Measurements from ENCODE around the gene ARID1B. TPM values are rescaled to one million over a fixed set of nuclear protein-coding genes. Genes with fewer than 3 reads are reported as not detected.

ARID1B gene
- total and polyA plus RNA-seq, 2 donors (not counting 1 experiment from before 2014, with no cell fraction given): 47.2 to 280 TPM

- Histone ChIP-seq H3K9me3 (ENCODE audit: control extremely low read depth in 1 of 3, control insufficient read depth in 2 of 3, insufficient read depth in 1 of 3, low read length in 2 of 3) (no peaks in the 10 kb centered on the region), H3K4me2 (replicated peaks; ENCODE audit: low read depth, low read length, poor library complexity, severe bottlenecking) (no peak overlapping the region), H3K4me1 (ENCODE audit: control insufficient read depth in 2 of 2, insufficient read depth in 2 of 2, low read length in 2 of 2) (peaks cover 3 to 5% of the 10 kb centered on the region in 2 donors), H3K79me2 (ENCODE audit: control insufficient read depth, insufficient read depth, low read length) (peaks cover 57% of the 10 kb centered on the region), H4K20me1 (ENCODE audit: control insufficient read depth, insufficient read depth, low read length, poor library complexity, severe bottlenecking) (peaks cover 34% of the 10 kb centered on the region), H3K27me3 (replicated peaks in 1 of 4; ENCODE audit: control extremely low read depth in 1 of 4, control insufficient read depth in 3 of 4, insufficient read depth in 4 of 4, low read length in 3 of 4) (no peaks in the 10 kb centered on the region), H2AFZ (ENCODE audit: insufficient read depth, low read depth, low read length, poor library complexity, severe bottlenecking) (no peak overlapping the region), H3K36me3 (replicated peaks in 1 of 2; ENCODE audit: control extremely low read depth in 1 of 2, control insufficient read depth in 1 of 2, extremely low read depth in 1 of 2, insufficient read depth in 2 of 2, low read length in 1 of 2) (peaks cover 11 to 39% of the 10 kb centered on the region in 2 experiments), H3K27ac (ENCODE audit: low read length in 2 of 2) (peak overlapping the region in 1 of 2 donors; percentile 50), H3K9ac (ENCODE audit: low read length) (no peak overlapping the region), H3K4me3 (ENCODE audit: control extremely low read depth in 1 of 5, extremely low read depth in 1 of 5, insufficient read depth in 1 of 5, low read depth in 2 of 5, low read length in 4 of 5) (no peak overlapping the region)
- POLR2A ChIA-PET: interaction anchor here (0.7 kb wide), 1 partner anchor 95 kb away, joined by 3 read pairs; no protein-coding TSS in a partner anchor
- Mint-ChIP-seq H3K4me1 (peaks cover 8% of the 10 kb centered on the region), H3K9me3 (ENCODE audit: insufficient read depth) (no peaks in the 10 kb centered on the region), H3K27ac (peak overlapping the region; percentile 47), H3K27me3 (no peaks in the 10 kb centered on the region), H3K4me3 (no peak overlapping the region)
- no peak for ATAC-seq (ENCODE audit: low read depth)
- intact Hi-C loops (cut with micrococcal nuclease): no loop called here
- CTCF ChIA-PET: interaction anchor here (0.5 to 1.6 kb wide), 4 partner anchors 18 to 889 kb away, joined by 3 to 7 read pairs (median 4); no protein-coding TSS in a partner anchor
- TF ChIP-seq CTCF (IDR thresholded peaks at IDR 0.05): no peak
- no peak for TF ChIP-seq EZH2 (IDR thresholded peaks at IDR 0.05; ENCODE audit: borderline replicate concordance, insufficient read depth, low read depth, low read length, poor library complexity, severe bottlenecking)
- no CpG with 5 or more reads among the region's 5 CpGs for WGBS (ENCODE audit: insufficient coverage)
- no peak for DNase-seq
Observed at GRCh38 chr6:157128235-157128775, 351.1 kb downstream of the ARID1B start.

- peaks cover 8% of the 10 kb centered on the region for H3K4me1 Mint-ChIP-seq
- Histone ChIP-seq H3K79me2 (ENCODE audit: control insufficient read depth, insufficient read depth, low read length) (peaks cover 39% of the 10 kb centered on the region), H3K4me1 (ENCODE audit: control insufficient read depth in 2 of 2, insufficient read depth in 2 of 2, low read length in 2 of 2) (peaks cover 3 to 5% of the 10 kb centered on the region in 2 donors), H2AFZ (ENCODE audit: insufficient read depth, low read depth, low read length, poor library complexity, severe bottlenecking) (no peak overlapping the region), H3K27ac (ENCODE audit: low read length in 2 of 2) (no peak overlapping the region), H3K9ac (ENCODE audit: low read length) (no peak overlapping the region), H3K9me3 (ENCODE audit: control extremely low read depth in 1 of 3, control insufficient read depth in 2 of 3, insufficient read depth in 1 of 3, low read length in 2 of 3) (no peaks in the 10 kb centered on the region), H4K20me1 (ENCODE audit: control insufficient read depth, insufficient read depth, low read length, poor library complexity, severe bottlenecking) (peaks cover 23% of the 10 kb centered on the region), H3K36me3 (replicated peaks in 1 of 2; ENCODE audit: control extremely low read depth in 1 of 2, control insufficient read depth in 1 of 2, extremely low read depth in 1 of 2, insufficient read depth in 2 of 2, low read length in 1 of 2) (peaks cover 2 to 54% of the 10 kb centered on the region in 2 experiments), H3K4me2 (replicated peaks; ENCODE audit: low read depth, low read length, poor library complexity, severe bottlenecking) (no peak overlapping the region), H3K4me3 (ENCODE audit: control extremely low read depth in 1 of 5, extremely low read depth in 1 of 5, insufficient read depth in 1 of 5, low read depth in 2 of 5, low read length in 4 of 5) (no peak overlapping the region), H3K27me3 (replicated peaks in 1 of 4; ENCODE audit: control extremely low read depth in 1 of 4, control insufficient read depth in 3 of 4, insufficient read depth in 4 of 4, low read length in 3 of 4) (no peaks in the 10 kb centered on the region)
- intact Hi-C loops (cut with micrococcal nuclease): no loop called here
- over 99% methylated on average over 8 of the region's 8 CpGs for WGBS (ENCODE audit: insufficient coverage)
- no peaks in the 10 kb centered on the region for H3K27me3 Mint-ChIP-seq
- CTCF ChIA-PET: interaction anchor here (0.7 kb wide), 1 partner anchor 14 kb away, joined by 3 read pairs; no protein-coding TSS in a partner anchor
- no peak for ATAC-seq (ENCODE audit: low read depth)
- no peaks in the 10 kb centered on the region for H3K9me3 Mint-ChIP-seq (ENCODE audit: insufficient read depth)
- H3K27ac Mint-ChIP-seq: peak overlapping the region; percentile 54
- no peak for TF ChIP-seq CTCF (IDR thresholded peaks at IDR 0.05)
- no peak for TF ChIP-seq EZH2 (IDR thresholded peaks at IDR 0.05; ENCODE audit: borderline replicate concordance, insufficient read depth, low read depth, low read length, poor library complexity, severe bottlenecking)
- no peak overlapping the region for H3K4me3 Mint-ChIP-seq
- POLR2A ChIA-PET: no interaction called here
- no peak for DNase-seq
Observed at GRCh38 chr6:157131250-157131649, 354.1 kb downstream of the ARID1B start.
